Measurements from ENCODE around the gene COL5A1.
"Not testable (repeated sequence)": the region's sequence is repeated elsewhere in the genome, so short reads cannot be mapped to it uniquely, and the experiment has no call there.

COL5A1 gene

DNA sequence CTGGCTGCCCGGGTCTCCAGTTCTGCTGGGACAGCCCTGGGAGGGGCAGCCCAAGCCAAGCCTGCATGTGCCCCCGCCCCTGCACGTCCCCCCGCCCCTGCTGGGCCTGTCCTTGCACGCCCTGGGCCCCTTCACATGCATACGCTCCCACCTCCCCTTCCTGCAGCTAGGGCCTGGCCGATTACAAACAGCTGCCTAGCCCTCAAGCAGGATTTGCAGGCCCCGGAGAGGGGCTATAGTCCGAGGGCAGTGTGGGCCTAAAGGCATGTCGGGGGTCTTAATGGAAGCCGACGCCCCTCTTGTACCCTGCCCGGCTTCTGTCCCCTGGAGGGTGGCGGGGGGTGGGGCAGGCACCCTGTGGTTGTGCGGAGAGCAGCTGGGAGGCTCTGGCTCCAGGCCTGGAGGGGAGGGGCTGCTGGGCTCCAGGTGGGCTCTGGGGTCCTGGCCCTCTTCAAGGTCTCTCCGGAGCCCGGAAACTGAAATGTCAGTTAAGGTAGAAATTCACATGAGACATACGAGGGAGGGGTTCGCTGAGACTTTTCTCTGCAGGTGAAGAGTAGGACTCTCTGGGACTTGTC lies 16.9 kb downstream of the COL5A1 start:
- DNase-seq = no peak

DNA sequence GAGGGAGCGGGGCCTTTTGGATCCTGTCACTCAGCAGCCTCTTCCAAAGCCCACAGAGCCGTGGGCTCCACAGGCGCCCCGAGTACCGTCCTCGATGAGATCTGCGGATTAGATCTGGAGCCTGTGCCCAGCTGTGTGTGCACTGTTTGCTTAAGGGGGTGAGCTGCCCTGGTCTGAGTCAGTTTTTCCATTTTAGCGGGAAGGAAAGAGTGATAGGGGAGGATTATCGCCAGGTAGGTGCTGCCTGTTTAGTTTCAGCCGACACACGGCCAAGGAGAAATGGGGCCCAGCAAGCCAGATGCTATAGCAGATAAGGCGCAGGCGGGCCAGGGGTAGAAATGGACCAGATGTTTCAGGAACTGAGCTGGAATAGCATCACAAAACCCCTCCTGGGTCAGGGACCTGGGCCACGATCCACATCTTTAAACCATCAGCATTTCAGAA lies 18.1 kb downstream of the COL5A1 start:
- DNase-seq = no peak

DNA sequence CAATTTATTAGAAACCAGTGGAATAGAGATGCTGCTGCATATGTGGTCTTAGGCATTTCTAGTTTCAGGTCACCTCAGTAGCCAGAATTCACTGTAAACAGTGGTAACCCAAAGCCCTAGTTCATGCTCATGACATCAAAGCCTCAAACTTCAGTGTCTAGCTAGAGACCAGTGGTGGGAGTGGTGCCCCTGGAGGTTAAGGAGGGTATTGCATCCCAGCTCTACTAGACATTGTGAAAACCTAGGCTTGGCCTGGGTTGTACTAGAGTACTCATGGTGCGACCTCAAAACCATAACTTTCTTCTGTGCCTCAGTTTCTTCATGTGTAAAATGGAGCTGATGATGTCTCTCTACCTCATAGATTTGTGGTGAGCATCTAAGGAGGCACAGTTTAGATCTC lies 18.8 kb downstream of the COL5A1 start:
- no peak for DNase-seq

DNA sequence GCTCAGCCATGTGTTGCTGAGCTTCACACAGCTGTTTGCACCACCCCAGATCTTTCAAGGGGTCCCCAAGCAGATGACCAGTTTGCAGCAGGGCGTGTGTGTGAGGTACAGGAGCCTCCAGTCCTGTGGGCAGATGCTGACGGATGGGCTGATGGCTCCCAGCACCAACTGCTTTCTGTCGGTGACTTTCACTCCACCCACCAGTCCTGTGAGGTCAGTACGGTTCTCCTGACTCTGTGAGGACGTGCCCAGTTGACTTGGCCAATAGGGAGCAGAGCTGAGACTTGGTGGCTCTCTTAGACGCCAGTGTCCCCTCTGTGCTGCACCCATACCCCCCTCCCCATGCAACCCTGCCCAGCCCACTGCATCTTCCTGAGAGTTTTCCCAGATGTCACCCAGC lies 19.7 kb downstream of the COL5A1 start:
- no peak for DNase-seq

DNA sequence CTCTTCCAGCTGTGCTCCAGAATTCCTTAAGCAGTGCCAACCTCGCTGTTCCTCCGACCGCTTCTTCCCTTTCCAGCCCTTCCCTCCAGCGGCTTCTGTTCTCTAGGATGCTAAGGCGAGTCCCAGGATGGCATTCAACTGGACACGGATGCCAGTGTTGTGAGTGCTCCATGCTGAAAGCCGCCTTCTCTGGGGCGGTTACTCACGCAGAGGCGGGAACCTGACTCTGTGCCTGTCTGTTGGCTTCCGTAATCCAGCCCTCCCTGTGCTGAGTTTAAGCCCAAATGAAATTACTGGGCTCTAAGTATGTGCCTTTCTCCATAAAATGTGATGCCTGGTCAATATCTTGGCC lies 20.2 kb downstream of the COL5A1 start:
- no peak for DNase-seq

DNA sequence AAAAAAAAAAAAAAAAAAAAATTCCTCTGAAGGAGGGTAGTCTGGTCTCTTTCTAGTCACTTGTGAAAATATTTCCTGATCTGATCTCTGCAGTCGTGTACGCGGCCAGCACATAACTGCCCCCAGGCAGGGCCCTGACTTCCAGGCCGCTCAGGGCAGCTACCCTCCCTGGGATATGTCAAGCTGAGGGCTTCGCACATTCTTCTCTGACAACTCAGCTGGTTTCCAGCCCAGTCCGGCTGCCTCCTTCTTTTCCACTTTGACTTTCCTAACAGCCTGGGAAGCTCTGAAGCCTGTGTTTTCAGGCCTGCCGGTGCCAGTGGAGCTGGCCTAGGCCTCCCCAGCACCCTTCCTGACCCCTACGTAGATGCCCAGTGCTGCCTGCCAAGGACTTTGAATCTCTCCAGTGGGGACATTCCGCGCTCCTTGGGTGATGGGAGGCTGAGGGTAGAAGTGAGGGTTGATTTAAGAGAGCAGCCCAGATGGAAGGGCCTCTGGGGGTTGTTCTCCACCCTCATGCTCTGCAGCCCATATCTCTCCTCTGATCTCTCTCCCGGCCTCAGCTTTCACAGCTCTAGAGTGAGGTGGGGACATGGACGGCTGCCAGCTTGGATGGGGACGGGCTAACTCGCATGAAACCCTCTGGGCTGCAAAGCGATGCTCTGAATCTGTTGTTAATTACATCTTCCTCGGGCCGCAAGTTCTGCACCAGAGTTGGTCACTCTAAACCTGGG lies 20.7 kb downstream of the COL5A1 start:
- no peak for DNase-seq

DNA sequence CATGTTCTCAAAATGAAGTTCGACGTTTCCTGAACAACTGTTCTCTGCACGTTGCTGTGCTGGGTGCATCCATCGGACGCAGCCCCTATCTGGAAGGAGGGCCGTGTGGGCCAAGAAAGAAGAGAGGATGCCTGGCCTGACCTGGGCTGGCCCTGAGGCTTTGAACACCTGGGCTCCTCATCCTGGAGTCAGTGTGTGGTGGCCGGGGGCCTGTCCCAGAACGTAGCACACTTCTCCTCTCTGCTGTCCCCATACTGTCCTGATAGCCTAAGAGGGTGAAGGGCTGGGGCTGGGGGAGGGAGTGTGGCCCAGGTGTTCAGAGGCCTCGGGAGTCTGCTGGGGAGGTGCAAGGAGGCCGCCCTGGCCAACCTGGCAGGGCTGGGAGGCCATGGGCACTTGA lies 21.5 kb downstream of the COL5A1 start:
- DNase-seq = no peak

DNA sequence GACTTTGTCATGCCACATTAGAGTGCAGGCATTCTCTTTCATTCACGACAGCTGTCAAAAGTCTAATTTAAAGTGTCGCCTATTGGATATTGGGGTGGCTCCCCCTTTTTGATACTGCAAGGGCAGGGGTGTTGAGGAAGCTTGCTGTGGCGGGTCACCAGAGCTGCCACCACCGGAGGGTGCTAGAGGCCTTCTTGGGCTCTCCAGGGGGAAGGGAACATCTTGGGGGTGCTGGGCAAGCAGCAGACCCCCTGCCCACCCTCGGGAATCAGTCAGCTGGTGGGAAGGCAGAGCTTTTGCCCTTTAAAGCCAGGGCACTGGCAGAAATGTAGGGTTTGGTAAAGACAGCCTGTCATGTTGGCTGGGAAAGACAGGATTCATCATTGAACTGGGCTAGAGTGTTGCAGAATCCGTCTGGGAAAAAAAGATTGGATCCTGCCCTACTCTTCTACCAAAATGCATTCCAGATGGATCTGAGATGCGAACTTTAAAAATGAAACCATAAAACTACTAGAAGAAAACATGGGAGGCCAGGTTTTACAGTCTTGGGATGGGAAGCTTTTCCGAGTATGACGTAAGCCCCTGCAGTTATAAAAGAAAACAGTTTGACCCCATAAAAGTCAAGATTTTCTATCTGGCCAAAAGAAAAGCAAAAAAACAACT lies 22.3 kb downstream of the COL5A1 start:
- DNase-seq = no peak

DNA sequence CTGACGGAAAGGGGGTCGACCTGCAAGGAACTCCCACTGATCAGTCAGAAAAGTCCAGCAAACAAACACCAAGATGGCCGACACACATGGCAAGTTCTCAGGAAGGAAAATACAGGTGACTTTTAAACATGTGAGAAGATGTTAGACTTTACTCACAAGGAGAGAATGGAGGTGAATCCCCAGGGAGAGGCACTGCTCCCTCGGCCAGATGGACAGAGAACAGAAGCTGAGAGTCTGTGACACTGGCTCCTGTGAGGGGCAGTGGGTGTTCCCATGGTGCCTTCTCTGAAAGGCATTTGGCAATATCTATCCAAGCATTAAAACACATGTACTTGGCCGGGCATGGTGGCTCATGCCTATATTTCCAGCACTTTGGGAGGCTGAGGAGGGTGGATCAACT lies 22.8 kb downstream of the COL5A1 start:
- DNase-seq = no peak

DNA sequence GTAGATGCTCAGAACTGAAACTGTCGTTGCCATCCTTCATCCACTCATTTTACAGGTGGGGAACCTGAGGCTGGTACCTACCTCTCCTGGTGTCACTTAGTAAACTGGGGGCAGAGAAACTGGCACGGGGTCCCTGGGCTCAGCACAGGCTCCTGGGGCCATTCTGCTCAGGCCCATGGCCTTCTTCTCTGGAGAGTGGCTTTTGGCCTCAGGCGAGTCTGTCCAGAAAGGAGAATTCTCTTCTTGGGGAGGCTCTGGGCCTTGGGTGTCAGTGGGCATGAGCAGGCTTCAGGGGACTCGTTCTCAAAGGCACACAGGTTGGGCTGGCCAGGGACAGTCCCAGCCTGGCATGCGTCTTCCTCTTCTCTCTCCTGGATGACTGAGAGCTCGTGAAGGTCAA lies 24.6 kb downstream of the COL5A1 start:
- no peak for DNase-seq

DNA sequence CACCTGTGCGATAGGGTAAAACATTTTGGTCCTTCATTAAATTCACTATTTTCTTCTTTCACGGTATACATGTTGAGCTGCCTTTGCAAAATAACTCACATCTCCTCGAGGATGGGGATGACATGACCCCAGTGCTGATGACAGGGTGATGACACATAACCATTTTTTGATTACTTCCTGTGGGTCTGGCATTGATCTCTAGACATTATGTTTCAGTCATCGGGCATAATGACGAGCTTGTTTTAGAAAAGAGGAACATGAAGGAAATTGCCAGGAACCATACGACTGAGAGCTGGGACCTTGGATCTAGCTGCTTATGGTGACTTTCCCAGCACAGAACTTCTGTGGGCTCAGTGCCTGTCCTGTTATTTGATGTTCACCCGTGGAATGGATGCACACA lies 25.2 kb downstream of the COL5A1 start:
- DNase-seq = no peak

DNA sequence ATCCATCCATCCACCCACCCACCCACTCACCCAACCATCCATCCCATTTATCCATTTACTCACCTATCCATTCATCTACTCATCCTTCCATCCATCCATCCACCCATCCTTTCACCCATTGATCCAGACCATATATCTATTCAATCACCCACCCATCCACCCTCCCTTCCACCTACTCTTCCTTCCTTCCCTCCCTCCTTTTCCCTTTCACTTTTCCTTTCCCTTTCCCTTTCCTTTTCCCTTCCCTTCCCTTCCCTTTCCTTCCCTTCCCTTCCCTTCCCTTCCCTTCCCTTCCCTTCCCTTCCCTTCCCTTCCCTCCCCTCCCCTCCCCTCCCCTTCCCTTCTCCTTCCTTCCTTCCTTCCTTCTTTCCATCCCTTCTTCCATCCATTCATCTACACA lies 27.4 kb downstream of the COL5A1 start:
- DNase-seq = not testable (repeated sequence)

DNA sequence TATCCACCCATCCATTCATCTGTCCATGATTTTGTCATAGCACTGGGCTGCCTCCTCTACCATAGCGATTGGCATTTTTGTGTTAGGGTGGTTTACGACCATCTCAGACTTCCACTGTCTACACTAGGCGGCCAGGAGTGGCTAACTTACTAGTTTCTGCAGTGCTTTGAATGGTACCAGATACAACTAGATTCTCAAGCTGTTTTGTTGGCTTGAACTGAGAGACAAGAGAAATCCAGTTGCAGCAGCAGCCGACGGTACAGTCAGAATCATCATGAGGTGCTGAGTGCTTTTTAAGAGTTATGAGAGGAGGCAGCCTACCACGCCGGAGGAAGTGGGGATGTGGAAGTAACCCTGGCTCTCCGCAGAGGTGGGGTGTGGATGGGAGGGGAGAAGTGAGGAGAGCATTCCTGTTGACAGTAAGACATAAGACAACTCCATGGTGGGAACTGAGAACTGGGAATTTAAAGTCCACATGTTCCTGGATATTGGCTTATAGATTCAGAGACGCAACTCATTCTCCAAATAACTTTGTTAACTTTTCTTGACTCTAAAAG lies 27.9 kb downstream of the COL5A1 start:
- DNase-seq = no peak

DNA sequence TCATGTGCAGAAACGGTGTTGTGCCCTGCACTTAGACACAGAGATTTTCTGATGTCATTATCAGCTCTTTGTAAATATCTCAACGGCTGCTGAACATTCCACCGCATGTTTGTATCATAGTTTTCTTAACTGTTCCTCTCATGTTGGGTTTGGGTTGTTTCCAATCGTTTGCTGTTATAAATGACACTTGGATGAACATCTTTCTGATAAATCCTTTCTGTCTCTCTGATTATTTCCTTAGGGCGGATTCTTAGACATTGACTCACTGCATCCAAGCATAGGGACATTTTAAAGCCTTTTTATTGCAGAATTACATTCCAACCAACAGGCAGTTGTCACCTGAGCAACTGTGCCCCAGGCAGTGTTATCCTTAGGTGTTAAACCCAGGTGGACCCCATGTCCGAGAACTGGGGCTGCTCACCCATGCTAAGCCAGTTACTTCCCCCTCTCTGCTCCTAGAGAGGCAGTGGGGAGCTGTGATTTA lies 28.5 kb downstream of the COL5A1 start:
- no peak for DNase-seq

DNA sequence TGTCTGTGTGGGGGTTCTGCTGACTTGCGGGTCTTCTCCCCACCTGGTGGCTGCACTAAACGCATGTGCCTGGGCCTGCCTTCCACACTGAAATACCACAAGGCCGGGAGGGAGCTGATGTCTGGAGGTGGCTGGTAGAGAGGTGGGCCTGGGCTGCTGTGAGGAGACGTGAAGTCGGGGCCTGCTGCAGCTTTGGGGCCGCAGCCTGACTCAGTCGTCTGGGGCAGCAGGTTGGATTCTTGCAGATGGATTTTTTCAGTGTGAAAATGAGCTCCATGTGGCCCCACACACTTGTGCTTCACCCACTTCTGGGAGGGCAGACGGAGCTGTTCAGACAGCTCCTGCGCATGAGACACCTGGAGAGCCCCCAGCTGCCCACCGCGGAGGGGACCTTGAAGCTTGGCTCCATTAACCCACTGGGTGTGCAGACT lies 29.3 kb downstream of the COL5A1 start:
- DNase-seq = no peak

DNA sequence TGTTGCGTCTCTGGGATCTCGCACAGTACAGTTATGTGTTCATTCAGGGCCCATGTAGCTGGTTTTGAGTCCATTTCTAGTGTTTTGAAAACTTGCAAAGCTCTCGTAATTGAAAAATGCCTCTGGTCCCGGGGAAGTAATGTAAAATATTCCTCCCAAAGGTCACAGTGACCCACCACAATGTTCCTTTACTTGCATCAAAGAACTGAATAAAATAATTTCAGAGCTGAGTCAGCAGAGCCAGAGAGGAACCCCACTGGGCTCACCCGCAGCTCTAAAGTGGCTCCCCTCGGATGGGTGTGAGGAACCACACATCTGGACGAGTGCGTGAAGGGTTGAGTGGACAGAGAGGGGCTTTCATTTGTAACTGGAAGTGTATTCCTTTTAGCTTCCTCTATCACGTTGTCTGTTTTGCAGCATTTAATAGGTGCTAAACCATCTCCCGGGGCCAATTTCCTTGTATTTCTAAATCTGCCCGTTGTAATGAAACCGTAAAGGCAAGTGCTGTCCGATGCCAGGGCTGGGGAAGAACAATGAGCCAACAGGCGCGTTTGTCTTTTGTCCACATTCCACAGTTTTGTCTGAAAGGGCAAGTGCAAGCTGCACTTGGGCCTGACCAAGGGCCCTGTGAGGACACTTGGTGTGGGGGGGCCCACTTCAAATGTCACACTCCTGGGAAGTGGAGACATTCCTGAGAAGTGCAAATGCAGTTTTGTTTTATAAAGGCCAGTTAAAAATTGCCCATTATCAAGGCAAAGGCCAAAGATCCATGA lies 29.9 kb downstream of the COL5A1 start:
- no peak for DNase-seq

DNA sequence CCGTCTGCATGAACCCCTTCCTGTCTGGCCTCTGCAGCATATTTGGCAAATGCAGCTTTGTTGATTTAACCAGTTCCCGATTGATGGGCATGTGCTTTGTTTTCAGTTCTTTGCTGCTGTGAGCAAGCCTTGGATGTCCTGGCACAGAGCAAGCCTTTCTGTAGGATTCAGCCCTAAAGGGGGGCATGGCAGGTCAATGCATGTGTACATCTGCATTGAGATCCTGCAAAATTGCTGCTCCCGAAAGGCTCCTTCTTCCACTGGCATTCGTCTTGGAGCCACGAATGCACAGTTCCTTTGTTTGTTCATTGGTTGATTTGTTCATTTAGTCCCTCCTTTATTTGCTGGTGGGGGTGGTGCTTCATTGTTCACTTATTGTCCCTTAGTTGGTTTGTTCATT lies 34.8 kb downstream of the COL5A1 start:
- DNase-seq = no peak

DNA sequence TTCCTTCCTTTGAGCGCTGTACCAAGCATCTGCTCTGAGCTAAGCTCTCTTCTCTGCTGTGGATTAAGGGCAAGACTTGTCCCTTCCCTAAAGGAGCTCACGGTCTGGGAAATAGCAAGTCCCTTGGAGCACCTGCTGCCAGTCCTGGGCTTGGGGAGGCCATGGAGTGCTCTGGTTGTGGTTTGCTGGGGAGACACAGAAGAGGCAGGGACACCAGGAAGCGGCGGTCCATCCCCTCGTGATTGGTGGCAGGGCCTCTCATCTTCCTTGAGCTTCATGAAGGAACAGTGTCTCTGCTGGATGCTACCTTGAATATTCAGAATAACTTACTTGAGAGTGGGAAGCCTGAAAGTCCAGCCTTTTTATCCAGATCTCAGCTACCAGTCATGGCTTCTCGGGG lies 35.3 kb downstream of the COL5A1 start:
- DNase-seq = no peak

DNA sequence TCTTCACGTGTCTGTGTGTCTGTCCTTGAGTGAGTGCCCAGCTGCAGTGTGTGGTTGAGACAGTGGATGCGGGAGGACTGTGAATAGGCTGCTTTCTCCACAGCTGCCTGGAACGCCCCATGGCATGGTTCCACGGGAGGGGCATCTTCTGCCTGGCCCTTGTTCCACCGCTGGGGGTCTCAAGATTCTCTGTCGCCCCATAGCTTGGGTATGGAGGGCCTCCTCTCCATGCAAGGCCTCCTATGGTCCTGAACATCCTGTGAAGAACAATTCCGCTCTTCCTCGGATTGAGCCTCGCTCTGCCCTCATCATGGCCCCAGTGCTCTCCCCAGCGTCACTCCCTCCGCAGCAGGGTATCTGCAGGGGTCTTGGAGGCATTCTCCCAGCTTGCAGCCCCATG lies 36.1 kb downstream of the COL5A1 start:
- no peak for DNase-seq

DNA sequence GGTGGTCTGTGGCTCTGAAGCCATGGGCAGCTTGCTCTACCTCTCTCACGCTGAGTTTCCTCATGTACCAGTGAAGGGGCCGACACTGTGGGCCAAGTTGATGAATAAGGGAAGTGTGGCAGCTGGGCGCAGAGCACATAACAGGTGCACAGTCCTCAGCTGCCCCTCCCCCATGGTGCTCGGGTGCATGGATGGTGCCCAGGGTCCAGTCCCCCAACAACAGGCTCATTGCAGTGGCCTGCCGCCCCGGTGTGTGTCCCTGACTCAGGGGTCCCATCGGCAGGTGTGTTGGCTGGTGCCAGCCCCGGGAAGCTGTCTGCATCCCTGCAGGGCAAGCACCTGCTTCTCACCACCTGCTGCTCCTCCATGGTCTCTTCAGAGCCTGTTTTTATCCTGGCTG lies 36.6 kb downstream of the COL5A1 start:
- DNase-seq = no peak

DNA sequence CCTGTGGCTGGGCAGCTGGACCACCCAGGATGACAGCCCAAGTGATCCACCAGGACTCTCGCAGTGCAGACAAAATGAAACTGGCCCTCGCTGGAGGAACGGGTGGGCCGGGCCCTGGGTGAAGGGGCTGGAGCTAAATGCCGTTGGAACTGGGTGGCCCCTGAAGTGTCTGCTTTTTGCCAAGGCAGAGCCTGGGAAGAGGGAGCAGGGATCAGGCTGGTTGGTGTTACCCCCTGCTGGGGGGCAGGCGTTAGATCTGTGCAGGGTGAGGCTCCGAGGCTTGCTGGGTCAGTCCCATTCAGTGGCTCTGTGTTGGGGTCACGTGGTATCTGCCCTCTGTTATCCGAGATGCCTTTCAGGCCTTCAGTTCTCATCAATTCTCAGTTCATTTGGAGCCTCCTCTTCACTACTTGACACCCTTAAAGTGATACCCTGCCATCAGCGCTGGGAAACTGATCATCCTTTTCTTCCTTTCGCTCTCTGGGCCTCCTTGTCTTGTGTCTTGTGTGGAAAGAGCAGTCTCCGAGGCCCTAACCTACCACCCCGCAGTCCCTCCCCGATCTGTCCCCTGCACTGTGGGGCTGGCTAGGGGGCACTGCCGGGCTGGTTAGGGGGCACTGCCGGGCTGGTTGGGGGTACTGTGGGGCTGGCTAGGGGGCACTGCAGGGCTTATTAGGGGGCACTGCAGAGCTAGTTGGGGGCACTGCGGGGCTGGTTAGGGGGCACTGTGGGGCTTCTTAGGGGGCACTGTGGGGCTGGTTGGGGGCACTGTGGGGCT lies 37.3 kb downstream of the COL5A1 start:
- DNase-seq = no peak

DNA sequence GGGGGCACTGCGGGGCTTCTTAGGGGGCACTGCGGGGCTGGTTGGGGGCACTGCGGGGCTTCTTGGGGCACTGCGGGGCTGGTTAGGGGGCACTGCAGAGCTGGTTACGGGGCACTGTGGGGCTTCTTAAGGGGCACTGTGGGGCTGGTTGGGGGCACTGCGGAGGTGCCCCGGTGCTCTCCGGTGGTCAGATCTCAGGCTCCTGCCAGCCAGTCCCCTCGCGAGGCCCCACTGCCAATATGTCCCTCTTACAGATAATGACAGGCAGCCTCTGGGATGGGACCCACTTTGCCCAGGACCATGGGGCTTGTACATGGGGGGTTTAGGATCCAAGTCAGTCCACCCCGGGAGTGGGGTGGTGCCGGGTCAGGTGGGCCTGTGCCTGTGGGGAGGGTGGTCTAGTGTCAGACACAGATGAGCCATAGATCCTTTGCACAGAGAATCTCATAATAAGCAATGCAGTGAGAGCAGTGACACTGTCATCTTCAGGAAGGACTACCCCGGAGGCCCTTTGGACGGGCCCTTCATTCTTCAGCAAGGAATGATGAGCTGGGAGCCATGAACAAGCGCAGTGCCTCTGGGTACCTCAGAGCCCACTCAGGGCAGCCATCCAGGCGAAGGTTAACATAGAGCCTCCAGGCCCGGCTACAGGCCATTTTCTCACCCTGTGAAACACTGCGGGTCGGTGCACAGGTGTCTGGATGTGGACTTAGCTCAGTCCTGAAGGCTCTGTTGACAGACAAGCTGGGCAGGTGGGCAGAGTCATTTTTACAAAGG lies 38.2 kb downstream of the COL5A1 start:
- no peak for DNase-seq

Measured in CD4-positive, alpha-beta T cell treated with Interleukin-12 subunit alpha and Interleukin-12 subunit beta, for 1 hour (primary cell).